ENCODE measurements around the gene DAZAP1. TPM values are rescaled to one million over a fixed set of nuclear protein-coding genes. Genes with fewer than 3 reads are reported as not detected.

DAZAP1 gene
- total and polyA plus RNA-seq, 2 of the 4 experiments (the other 2 are of a cell fraction) = 22.0 to 62.8 TPM

- H3K79me1 ChIP-seq (ENCODE audit: low read depth in 1 of 2, low read length in 2 of 2) = peaks cover 10 to 54% of the 10 kb centered on the region in 2 experiments
- H3K4me2 ChIP-seq (ENCODE audit: low read depth, low read length) = no peak overlapping the region
- peaks cover 66% of the 10 kb centered on the region for H4K20me1 ChIP-seq (ENCODE audit: insufficient read depth, low read length)
- CTCF ChIA-PET = no interaction called here
- H2AK9ac ChIP-seq (replicated peaks; ENCODE audit: low read depth, low read length, poor library complexity) = no peak overlapping the region
- intact Hi-C loops (cut with micrococcal nuclease) (no loop called here), dilution Hi-C loops (cut with HindIII; ENCODE audit: low sequenced_read_pairs, unreplicated experiment) (no loop called here), in situ Hi-C loops (cut with MboI; ENCODE audit: low sequenced_read_pairs) (no loop called here)
- H3K9me1 ChIP-seq (ENCODE audit: insufficient read depth, low read length) = 0 out of 2 replicates have a peak, but pooled peaks cover 3% of the 10 kb centered on the region
- ATAC-seq (ENCODE audit: low read depth) (no peak), DNase-seq (no peak)
- H3K4me3 ChIP-seq (ENCODE audit: insufficient read depth, low read depth, low read length) = no peak overlapping the region
- no peak overlapping the region for H3K27ac ChIP-seq (ENCODE audit: insufficient read depth, low read length)
- 90% methylated on average over 18 of the region's 26 CpGs; no CpG with 5 or more reads in 1 of the 2 experiments for WGBS, 2 experiments (ENCODE audit: extremely low coverage in 2 of 2, insufficient read length in 1 of 2)
- H3K14ac ChIP-seq (replicated peaks; ENCODE audit: low read depth, low read length) = no peak overlapping the region
- POLR2A ChIA-PET (ENCODE audit: unreplicated experiment) = no interaction called here
- peaks cover 29% of the 10 kb centered on the region for H3K27me3 ChIP-seq (ENCODE audit: control insufficient read depth, insufficient read depth, low read length)
- no peak overlapping the region for H3K18ac ChIP-seq (ENCODE audit: low read depth, low read length)
- peaks cover 9% of the 10 kb centered on the region for H3K36me3 ChIP-seq (ENCODE audit: control insufficient read depth, insufficient read depth, low read length)
- no peak overlapping the region for H4K8ac ChIP-seq (ENCODE audit: low read depth in 2 of 2, low read length in 2 of 2)
- H3K9ac ChIP-seq (ENCODE audit: low read depth, low read length) = no peak overlapping the region
- H3K56ac ChIP-seq (ENCODE audit: extremely low read depth, insufficient read depth, low read length) = no peak overlapping the region
- TF ChIP-seq MXI1 (IDR thresholded peaks at IDR 0.05; ENCODE audit: borderline replicate concordance, low read depth, low read length) = no peak
- no peak for TF ChIP-seq RAD21 (IDR thresholded peaks at IDR 0.05; ENCODE audit: low read length)
- H3K4me1 ChIP-seq (ENCODE audit: control insufficient read depth, insufficient read depth, low read length) = peaks cover 12% of the 10 kb centered on the region
- no peak overlapping the region for H2BK5ac ChIP-seq (ENCODE audit: low read depth, low read length, poor library complexity, severe bottlenecking)
- H2BK15ac ChIP-seq (ENCODE audit: low read depth, low read length) = no peak overlapping the region
- BruUV-seq (replicated peaks) = no TSS peak
- H2AK5ac ChIP-seq (ENCODE audit: low read depth, low read length) = no peak overlapping the region
- H2AFZ ChIP-seq (replicated peaks; ENCODE audit: low read length, poor library complexity) = no peak overlapping the region
- no peak overlapping the region for H4K91ac ChIP-seq (ENCODE audit: insufficient read depth, low read depth, low read length)
- H3K23ac ChIP-seq (ENCODE audit: low read depth, low read length) = no peak overlapping the region
- no peak overlapping the region for H4K5ac ChIP-seq (ENCODE audit: low read depth, low read length)
- no peaks in the 10 kb centered on the region for H3K9me3 ChIP-seq (ENCODE audit: control insufficient read depth, insufficient read depth, low read length)
- H3K4ac ChIP-seq (ENCODE audit: low read depth, low read length) = no peak overlapping the region
- no peak overlapping the region for H2BK120ac ChIP-seq (ENCODE audit: low read depth, low read length)
- H2BK20ac ChIP-seq (ENCODE audit: low read depth, low read length) = no peak overlapping the region
These were observed 67.5 kb downstream of the DAZAP1 start for GRCh38 chr19:1474765-1475351.
